H1 (cell line): ENCODE data around the gene KDSR. TPM values are rescaled to one million over a fixed set of nuclear protein-coding genes. Genes with fewer than 3 reads are reported as not detected.

ENCODE experiments used
- CTCF ChIA-PET: fragments of 300-600 bp; sonication (Branson Sonifier 250); formaldehyde crosslinking; loops from one replicate; lab custom pipeline; 2021; ENCODE audit not compliant: partially characterized antibody; lab: Charles Lee
- POLR2A ChIA-PET: fragments of 300-600 bp; sonication (Branson Sonifier 250); formaldehyde crosslinking; loops from one replicate; lab custom pipeline; 2021; ENCODE audit warnings: inconsistent platforms; ENCODE audit not compliant: partially characterized antibody; lab: Charles Lee
- DNase-seq, 2 experiments: peaks; one replicate each; pipeline versions ENCODE4 v3.0.0 to v3.0.0-alpha.2; 2010 to 2022; ENCODE audit warnings: low spot score in 2 of 2, low read depth in 1 of 2, mixed read lengths in 1 of 2
- FAIRE-seq: peaks from 2 replicates; lab custom pipeline; 2011; peaks lifted over from hg19 to GRCh38; lab: Jason Lieb, UNC
- H2AFZ ChIP-seq: 2 replicates; pipeline ENCODE4 v1.8.1; 2012; ENCODE audit warnings: low read length, inconsistent platforms
- H2AK5ac ChIP-seq: 2 replicates; pipeline ENCODE4 v1.6.1; 2013; ENCODE audit warnings: low read depth, low read length
- H2BK120ac ChIP-seq: replicated peaks from 2 replicates; pipeline ENCODE3; 2013; ENCODE audit warnings: low read depth, low read length, inconsistent platforms
- H2BK12ac ChIP-seq: 2 replicates; pipeline ENCODE4 v1.6.1; 2013; ENCODE audit warnings: low read depth, low read length
- H2BK15ac ChIP-seq: 2 replicates; pipeline ENCODE4 v1.6.1; 2013; ENCODE audit warnings: low read length
- H2BK20ac ChIP-seq: 2 replicates; pipeline ENCODE4 v1.6.1; 2013; ENCODE audit warnings: low read length
- H2BK5ac ChIP-seq: 2 replicates; pipeline ENCODE4 v1.6.1; 2013; ENCODE audit warnings: low read depth, low read length
- H3K14ac ChIP-seq: 2 replicates; pipeline ENCODE4 v1.6.1; 2013; ENCODE audit warnings: inconsistent platforms; ENCODE audit not compliant: insufficient read length
- H3K18ac ChIP-seq: 2 replicates; pipeline ENCODE4 v1.6.1; 2013; ENCODE audit warnings: low read length; ENCODE audit errors: extremely low read depth
- H3K23ac ChIP-seq: 2 replicates; pipeline ENCODE4 v1.6.1; 2013; ENCODE audit warnings: inconsistent platforms; ENCODE audit not compliant: insufficient read length
- H3K23me2 ChIP-seq: 2 replicates; pipeline ENCODE4 v1.6.1; 2013; ENCODE audit warnings: low read depth, low read length
- H3K27ac ChIP-seq: 2 replicates; pipeline ENCODE4 v1.6.1; 2011; ENCODE audit warnings: low read depth, low read length, inconsistent platforms
- H3K27me3 ChIP-seq, 4 experiments: replicated peaks in 1 of 4; 1 replicate in 1 of 4; 2 replicates in 3 of 4; pipeline versions ENCODE4 v1.6.1 to v1.8.1; 2011 to 2013; ENCODE audit warnings: low read length in 3 of 4, mild to moderate bottlenecking in 3 of 4, inconsistent platforms in 2 of 4, mixed read lengths in 2 of 4, moderate library complexity in 1 of 4; ENCODE audit not compliant: control insufficient read depth in 3 of 4, insufficient read depth in 3 of 4; ENCODE audit errors: extremely low read depth in 1 of 4
- H3K36me3 ChIP-seq, 4 experiments: 2 replicates each; pipeline versions ENCODE4 v1.6.1 to v1.8.1; 2011 to 2013; ENCODE audit warnings: mild to moderate bottlenecking in 4 of 4, low read length in 3 of 4, moderate library complexity in 2 of 4, control low read depth in 1 of 4, inconsistent platforms in 1 of 4; ENCODE audit not compliant: insufficient read depth in 4 of 4, control insufficient read depth in 2 of 4
- H3K4ac ChIP-seq: replicated peaks from 2 replicates; pipeline ENCODE3; 2013; ENCODE audit warnings: low read length, low read depth, mixed read lengths, inconsistent platforms; ENCODE audit not compliant: insufficient read length
- H3K4me1 ChIP-seq, 4 experiments: replicated peaks in 1 of 4; 1 replicate in 1 of 4; 2 replicates in 3 of 4; pipeline versions ENCODE4 v1.6.1 to v1.8.1; 2011 to 2013; ENCODE audit warnings: low read length in 3 of 4, inconsistent platforms in 2 of 4, mixed read lengths in 1 of 4; ENCODE audit not compliant: insufficient read depth in 4 of 4, control insufficient read depth in 3 of 4
- H3K4me2 ChIP-seq, 2 experiments: 2 replicates each; pipeline versions ENCODE4 v1.6.1 to v1.8.1; 2011 to 2013; ENCODE audit warnings: low read depth in 2 of 2, low read length in 2 of 2, control low read depth in 1 of 2, inconsistent platforms in 1 of 2, mild to moderate bottlenecking in 1 of 2; ENCODE audit not compliant: insufficient read depth in 1 of 2
- H3K4me3 ChIP-seq, 4 experiments: fragments of 200-600, 300-600 bp in 1 of 4; sonication (generic), shearing (Covaris generic), sonication (Bioruptor Twin) in 1 of 4; 2 replicates each; pipeline versions ENCODE4 v1.5.1 to v1.8.1; 2011 to 2016; ENCODE audit warnings: low read length in 4 of 4, low read depth in 3 of 4, control low read depth in 2 of 4, inconsistent platforms in 2 of 4, mild to moderate bottlenecking in 2 of 4, mixed read lengths in 1 of 4, moderate library complexity in 1 of 4; ENCODE audit not compliant: insufficient read depth in 2 of 4; ENCODE audit errors: extremely low read depth in 1 of 4
- H3K56ac ChIP-seq: replicated peaks from 2 replicates; pipeline ENCODE3; 2013; ENCODE audit warnings: low read depth, mild to moderate bottlenecking, mixed read lengths, low read length, inconsistent platforms; ENCODE audit not compliant: insufficient read length
- H3K79me1 ChIP-seq: 2 replicates; pipeline ENCODE4 v1.6.1; 2013; ENCODE audit warnings: low read depth, low read length, control low read depth
- H3K79me2 ChIP-seq, 2 experiments: 2 replicates each; pipeline versions ENCODE4 v1.6.1 to v1.8.1; 2012 to 2013; ENCODE audit warnings: low read length in 2 of 2, mild to moderate bottlenecking in 2 of 2, inconsistent platforms in 1 of 2; ENCODE audit not compliant: insufficient read depth in 2 of 2, control insufficient read depth in 1 of 2
- H3K9ac ChIP-seq, 4 experiments: replicated peaks in 1 of 4; 1 replicate in 1 of 4; 2 replicates in 3 of 4; pipeline versions ENCODE4 v1.6.1 to v1.8.1; 2011 to 2013; ENCODE audit warnings: low read depth in 3 of 4, low read length in 3 of 4, control low read depth in 2 of 4, mild to moderate bottlenecking in 2 of 4, moderate library complexity in 2 of 4, inconsistent platforms in 1 of 4; ENCODE audit errors: extremely low read depth in 1 of 4
- H3K9me3 ChIP-seq, 2 experiments: 2 replicates each; pipeline versions ENCODE4 v1.6.1 to v1.8.1; 2012 to 2013; ENCODE audit warnings: mild to moderate bottlenecking in 2 of 2, moderate library complexity in 2 of 2, control low read depth in 1 of 2, inconsistent platforms in 1 of 2, low read depth in 1 of 2, low read length in 1 of 2, mixed read lengths in 1 of 2; ENCODE audit not compliant: insufficient read depth in 2 of 2
- H4K20me1 ChIP-seq, 2 experiments: replicated peaks in 1 of 2; 2 replicates each; pipeline versions ENCODE3 to v1.8.1; 2011 to 2013; ENCODE audit warnings: inconsistent platforms in 2 of 2, low read length in 2 of 2, mild to moderate bottlenecking in 1 of 2; ENCODE audit not compliant: insufficient read depth in 2 of 2, control insufficient read depth in 1 of 2
- H4K5ac ChIP-seq: 2 replicates; pipeline ENCODE4 v1.6.1; 2013; ENCODE audit warnings: low read length, low read depth, mixed read lengths, inconsistent platforms; ENCODE audit not compliant: insufficient read length
- H4K8ac ChIP-seq: 2 replicates; pipeline ENCODE4 v1.8.0; 2013; ENCODE audit warnings: mild to moderate bottlenecking, moderate library complexity, low read length, inconsistent platforms; ENCODE audit not compliant: insufficient read depth; ENCODE audit errors: extremely low read depth
- H4K91ac ChIP-seq: replicated peaks from 2 replicates; pipeline ENCODE3; 2013; ENCODE audit warnings: low read length, mixed read lengths, inconsistent platforms; ENCODE audit not compliant: insufficient read length
- WGBS, 2 experiments: shearing (Covaris generic) in 1 of 2; methylation state at CpG; one replicate each; pipeline versions ENCODE4 v1.1.6 to v1.1.7; 2013 to 2015; ENCODE audit warnings: low lambda C conversion rate in 2 of 2, mixed read lengths in 2 of 2, inconsistent platforms in 1 of 2, low coverage in 1 of 2, missing lambda C conversion rate in 1 of 2; ENCODE audit not compliant: insufficient replicate concordance in 2 of 2, insufficient coverage in 1 of 2, insufficient read length in 1 of 2; ENCODE audit errors: extremely low coverage in 1 of 2, missing lambda C conversion rate in 1 of 2; 5-methylcytosine and 5-hydroxymethylcytosine counted together
- polyA plus RNA-seq, 7 experiments: library from polyadenylated mRNA; depleted of rRNA in 3 of 7; stranded (reverse) in 5 of 7; unstranded in 2 of 7; fragments of >200 nt in 5 of 7; fragments of 200-250 nt in 2 of 7; gene quantifications; 1 replicate in 5 of 7; 2 replicates in 1 of 7; 4 replicates in 1 of 7; pipeline versions ENCODE4 v1.2.1 to v1.2.3, GENCODE V29; 2011 to 2013; ENCODE audit warnings: missing spikeins in 2 of 7, mixed read lengths in 2 of 7
- total RNA-seq: library from RNA; stranded (reverse); fragmentation: NEBNext Ultra II Directional; extraction: Animal tissue kit (Norgen Biotek cat#: 25700); gene quantifications from 2 replicates; pipeline ENCODE4 v1.2.1, GENCODE V29; 2021

Gene KDSR
- total and polyA plus RNA-seq, 2 of the 8 experiments (the other 6 are each of a cell fraction or from before 2014, with no cell fraction given): 12.4 to 50.5 TPM

DNA sequence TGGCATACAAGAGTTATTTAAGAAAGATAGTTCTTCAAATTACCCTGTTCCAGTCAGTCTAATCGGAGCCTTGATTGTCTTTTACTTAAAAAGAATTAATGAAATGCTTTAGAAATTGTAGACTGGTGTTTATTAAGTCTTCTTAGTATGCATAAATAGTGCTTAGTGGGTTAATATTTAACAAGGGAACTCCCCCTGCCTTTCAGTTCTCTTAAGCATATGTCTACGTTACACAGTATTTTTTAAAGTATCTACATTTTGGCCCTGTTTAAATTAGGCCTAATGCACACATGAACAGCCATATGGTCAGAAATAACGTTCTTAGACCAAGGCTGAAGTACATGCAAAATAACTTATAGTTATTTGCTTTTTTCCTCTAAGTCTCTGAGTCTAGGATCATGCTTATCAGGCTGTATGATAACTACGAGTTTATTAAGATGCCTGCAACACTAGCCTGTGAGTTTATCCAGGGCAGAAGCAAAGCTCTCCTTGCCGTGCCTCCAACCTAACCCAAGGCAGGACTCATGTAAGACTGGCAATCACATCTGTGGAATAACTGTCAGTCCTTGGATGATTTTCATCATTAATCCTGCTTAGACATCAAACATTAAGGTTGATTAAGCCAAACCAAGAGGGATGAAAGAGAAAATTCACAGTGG, 54.1 kb downstream of the KDSR start:
- Histone ChIP-seq H2AFZ (no peak overlapping the region), H2AK5ac (no peak overlapping the region), H2BK20ac (no peak overlapping the region), H3K4me3 (no peak overlapping the region), H3K23ac (no peak overlapping the region), H3K79me2 (no peaks in the 10 kb centered on the region; a peak in 1 of 4 replicates), H3K14ac (no peak overlapping the region), H2BK12ac (no peak overlapping the region), H3K79me1 (no peaks in the 10 kb centered on the region), H3K9ac (no peak overlapping the region), H3K18ac (no peak overlapping the region), H4K91ac (no peak overlapping the region), H2BK5ac (no peak overlapping the region), H3K4me2 (no peak overlapping the region), H4K5ac (no peak overlapping the region), H3K4ac (no peak overlapping the region), H3K23me2 (no peaks in the 10 kb centered on the region), H3K27ac (no peak overlapping the region), H3K56ac (no peak overlapping the region), H3K36me3 (no peaks in the 10 kb centered on the region), H2BK15ac (no peak overlapping the region), H4K20me1 (peaks cover 0 to 3% of the 10 kb centered on the region in 2 experiments), H2BK120ac (no peak overlapping the region), H3K4me1 (no peaks in the 10 kb centered on the region; a peak in 1 of 7 replicates), H3K27me3 (peaks cover 0 to 6% (median 4%) of the 10 kb centered on the region in 4 experiments; a peak in 3 of 7 replicates), H3K9me3 (no peaks in the 10 kb centered on the region), H4K8ac (no peak overlapping the region)
- CTCF ChIA-PET: interaction anchor here (1.0 to 1.5 kb wide), 3 partner anchors 150 to 218 kb away, joined by 3 to 4 read pairs (median 3); no protein-coding TSS in a partner anchor
- DNase-seq (no peak), FAIRE-seq (no peak)
- POLR2A ChIA-PET: no interaction called here
- WGBS, 2 experiments: 87% methylated on average over 5 of the region's 5 CpGs; no CpG with 5 or more reads in 1 of the 2 experiments
